Stimulated activated CD8-positive, alpha-beta memory T cell treated with anti-CD3 and anti-CD28 coated beads, Interleukin-7, amount 100 ng/mL, for 1 hour (primary cell): Measurements from ENCODE around the gene TNIP1.

ENCODE experiments used
- DNase-seq, 2 donors: peaks; one replicate each; pipeline ENCODE4 v3.0.0-alpha.2; 2020; ENCODE audit warnings: low read depth in 2 of 2

The TNIP1 gene

GRCh38 chr5:151040211-151040747, 40.6 kb downstream of the TNIP1 start:
- no peak for DNase-seq

GRCh38 chr5:151039665-151040064, 41.2 kb downstream of the TNIP1 start:
- no peak for DNase-seq

GRCh38 chr5:151038801-151039238, 42.0 kb downstream of the TNIP1 start:
- no peak for DNase-seq

GRCh38 chr5:151038412-151038745, 42.5 kb downstream of the TNIP1 start:
- DNase-seq, result no peak

- no peak for DNase-seq
Measured at GRCh38 chr5:151037561-151038411, 43.0 kb downstream of the TNIP1 start.

- no peak for DNase-seq
Measured at GRCh38 chr5:151036556-151036955, 44.3 kb downstream of the TNIP1 start.

- DNase-seq, result no peak
Measured at GRCh38 chr5:151034422-151035379, 46.1 kb downstream of the TNIP1 start.

GRCh38 chr5:151033217-151033934, 47.5 kb downstream of the TNIP1 start:
- no peak for DNase-seq

- DNase-seq, result no peak
Measured at GRCh38 chr5:151031554-151031953, 49.3 kb downstream of the TNIP1 start.

- no peak for DNase-seq
Measured at GRCh38 chr5:151030379-151030778, 50.5 kb downstream of the TNIP1 start.

- no peak for DNase-seq
Measured at GRCh38 chr5:151030056-151030336, 50.8 kb downstream of the TNIP1 start.

GRCh38 chr5:151029179-151030055, 51.4 kb downstream of the TNIP1 start:
- DNase-seq, result no peak

GRCh38 chr5:151028717-151029116, 52.1 kb downstream of the TNIP1 start:
- DNase-seq, result no peak

- no peak for DNase-seq
Measured at GRCh38 chr5:151027961-151028479, 52.8 kb downstream of the TNIP1 start.

- no peak for DNase-seq
Measured at GRCh38 chr5:151026679-151027078, 54.2 kb downstream of the TNIP1 start.

GRCh38 chr5:151026088-151026487, 54.7 kb downstream of the TNIP1 start:
- no peak for DNase-seq

GRCh38 chr5:151025250-151025606, 55.6 kb downstream of the TNIP1 start:
- DNase-seq, result no peak

- no peak for DNase-seq
Measured at GRCh38 chr5:151024440-151025249, 56.2 kb downstream of the TNIP1 start.

GRCh38 chr5:151023651-151024050, 57.2 kb downstream of the TNIP1 start:
- no peak for DNase-seq

- no peak for DNase-seq
Measured at GRCh38 chr5:151023047-151023615, 57.7 kb downstream of the TNIP1 start.
